NCI-H2227 treated with DMSO at 0.1 percent for 48 hours (cell line): Measurements from ENCODE around the gene MAP2.

Source experiments
- DNase-seq: peaks from one replicate; lab custom pipeline; 2025; lab: John Stamatoyannopoulos, UW

Gene MAP2, protein sequence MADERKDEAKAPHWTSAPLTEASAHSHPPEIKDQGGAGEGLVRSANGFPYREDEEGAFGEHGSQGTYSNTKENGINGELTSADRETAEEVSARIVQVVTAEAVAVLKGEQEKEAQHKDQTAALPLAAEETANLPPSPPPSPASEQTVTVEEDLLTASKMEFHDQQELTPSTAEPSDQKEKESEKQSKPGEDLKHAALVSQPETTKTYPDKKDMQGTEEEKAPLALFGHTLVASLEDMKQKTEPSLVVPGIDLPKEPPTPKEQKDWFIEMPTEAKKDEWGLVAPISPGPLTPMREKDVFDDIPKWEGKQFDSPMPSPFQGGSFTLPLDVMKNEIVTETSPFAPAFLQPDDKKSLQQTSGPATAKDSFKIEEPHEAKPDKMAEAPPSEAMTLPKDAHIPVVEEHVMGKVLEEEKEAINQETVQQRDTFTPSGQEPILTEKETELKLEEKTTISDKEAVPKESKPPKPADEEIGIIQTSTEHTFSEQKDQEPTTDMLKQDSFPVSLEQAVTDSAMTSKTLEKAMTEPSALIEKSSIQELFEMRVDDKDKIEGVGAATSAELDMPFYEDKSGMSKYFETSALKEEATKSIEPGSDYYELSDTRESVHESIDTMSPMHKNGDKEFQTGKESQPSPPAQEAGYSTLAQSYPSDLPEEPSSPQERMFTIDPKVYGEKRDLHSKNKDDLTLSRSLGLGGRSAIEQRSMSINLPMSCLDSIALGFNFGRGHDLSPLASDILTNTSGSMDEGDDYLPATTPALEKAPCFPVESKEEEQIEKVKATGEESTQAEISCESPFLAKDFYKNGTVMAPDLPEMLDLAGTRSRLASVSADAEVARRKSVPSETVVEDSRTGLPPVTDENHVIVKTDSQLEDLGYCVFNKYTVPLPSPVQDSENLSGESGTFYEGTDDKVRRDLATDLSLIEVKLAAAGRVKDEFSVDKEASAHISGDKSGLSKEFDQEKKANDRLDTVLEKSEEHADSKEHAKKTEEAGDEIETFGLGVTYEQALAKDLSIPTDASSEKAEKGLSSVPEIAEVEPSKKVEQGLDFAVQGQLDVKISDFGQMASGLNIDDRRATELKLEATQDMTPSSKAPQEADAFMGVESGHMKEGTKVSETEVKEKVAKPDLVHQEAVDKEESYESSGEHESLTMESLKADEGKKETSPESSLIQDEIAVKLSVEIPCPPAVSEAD (N-terminal part only)

GRCh38 chr2:209423562-209424198 lies at the start of gene MAP2:
TSS of gene MAP2 (plus strand) at chr2:209424047. CDS start at chr2:209653171, 229,124 bp downstream.
- DNase-seq: peak; percentile 95

GRCh38 chr2:209376686-209377085 lies 47.2 kb upstream of the MAP2 start:
- DNase-seq: no peak

GRCh38 chr2:209380293-209380692 lies 43.6 kb upstream of the MAP2 start:
- no peak for DNase-seq

- no peak for DNase-seq
Measured at GRCh38 chr2:209381091-209381490, 42.8 kb upstream of the MAP2 start.

DNA sequence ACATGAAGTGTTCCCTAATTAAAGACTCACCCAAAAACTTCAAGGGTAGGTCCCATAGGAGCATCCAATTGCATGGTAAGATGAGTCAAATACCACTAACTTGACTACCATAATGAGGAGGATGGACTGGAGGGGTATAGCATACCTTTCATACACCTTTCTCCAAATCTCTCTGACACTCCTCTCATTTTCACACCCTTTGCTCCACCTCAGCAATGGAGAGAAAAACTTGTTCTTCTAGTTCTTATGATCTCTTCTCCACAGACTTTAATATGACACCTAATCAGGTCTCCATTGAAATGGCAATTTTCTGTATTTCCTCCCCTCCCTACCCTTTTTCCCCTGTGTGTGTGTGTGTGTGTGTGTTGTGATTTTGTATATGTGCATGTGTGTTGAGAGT lies 41.1 kb upstream of the MAP2 start:
- DNase-seq: no peak

- no peak for DNase-seq
Measured at GRCh38 chr2:209383212-209383611, 40.6 kb upstream of the MAP2 start.

DNA sequence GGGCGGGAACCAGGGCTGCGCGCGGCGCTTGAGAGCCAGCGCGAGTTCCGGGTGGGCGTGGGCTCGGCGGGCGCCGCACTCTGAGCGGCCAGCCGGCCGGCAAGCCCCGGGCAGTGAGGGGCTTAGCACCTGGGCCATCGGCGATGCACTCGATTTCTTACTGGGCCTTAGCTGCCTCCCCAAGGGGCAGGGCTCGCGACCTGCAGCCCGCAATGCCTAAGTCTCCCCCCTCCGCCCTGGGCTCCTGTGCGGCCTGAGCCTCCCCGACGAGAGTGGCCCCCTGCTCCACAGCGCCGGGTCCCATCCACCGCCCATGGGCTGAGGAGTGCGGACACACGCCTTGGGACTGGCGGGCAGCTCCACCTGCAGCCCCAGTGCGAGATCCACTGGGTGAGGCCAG lies 36.5 kb upstream of the MAP2 start:
- DNase-seq: no peak

DNA sequence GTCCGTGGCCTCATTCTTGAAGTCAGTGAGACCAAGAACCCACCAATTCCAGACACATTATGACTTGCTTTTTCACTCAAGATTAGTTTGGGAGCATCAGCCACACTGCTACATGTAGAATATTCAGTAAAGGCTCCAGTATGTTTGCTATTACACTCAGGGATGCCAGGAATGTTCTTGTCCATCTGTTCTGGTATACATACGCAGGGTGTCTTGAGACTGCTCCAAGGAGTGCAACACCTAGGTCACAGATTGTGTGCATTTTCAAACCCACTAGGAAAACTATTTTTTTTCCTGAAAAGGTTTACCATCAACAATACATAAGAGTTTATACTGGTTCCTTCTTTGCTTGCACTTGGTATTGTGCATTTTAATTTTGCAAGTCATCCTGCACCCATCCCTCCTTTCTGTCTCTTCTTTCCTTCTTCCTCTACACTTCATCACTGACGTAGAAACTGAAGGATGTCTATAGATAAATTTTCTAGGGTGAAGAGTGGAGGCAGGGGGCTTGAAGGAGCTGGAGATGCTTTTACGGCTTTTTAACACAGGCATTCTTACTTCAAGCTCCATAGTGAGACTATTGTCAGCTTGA lies 35.3 kb upstream of the MAP2 start:
- DNase-seq: peak; percentile 15

- DNase-seq: peak; percentile 60
Measured at GRCh38 chr2:209389171-209389618, 34.7 kb upstream of the MAP2 start.

GRCh38 chr2:209390839-209391238 lies 33.0 kb upstream of the MAP2 start:
- DNase-seq: no peak

- DNase-seq: no peak
Measured at GRCh38 chr2:209391776-209392401, 32.0 kb upstream of the MAP2 start.

DNA sequence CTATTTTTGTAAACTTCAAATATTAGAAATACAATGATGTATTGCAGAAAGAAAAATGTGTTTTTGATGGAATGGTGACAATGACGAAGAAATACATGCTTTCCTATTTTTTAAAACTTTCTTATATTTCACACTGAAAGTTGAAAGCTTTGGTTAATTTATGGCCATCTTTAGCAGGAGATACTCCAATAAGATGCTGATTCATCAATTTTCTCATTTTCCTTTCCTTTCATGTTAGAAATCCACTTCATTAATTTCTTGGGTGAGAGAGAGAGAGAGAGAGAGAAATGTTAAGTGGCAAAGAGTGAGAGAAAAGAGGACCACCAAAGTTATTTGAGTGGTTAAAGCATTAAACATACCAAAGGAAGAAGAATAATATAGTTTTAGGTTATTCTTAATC lies 28.6 kb upstream of the MAP2 start:
- no peak for DNase-seq

- DNase-seq: no peak
Measured at GRCh38 chr2:209395652-209396051, 28.2 kb upstream of the MAP2 start.

- no peak for DNase-seq
Measured at GRCh38 chr2:209398463-209398862, 25.4 kb upstream of the MAP2 start.

DNA sequence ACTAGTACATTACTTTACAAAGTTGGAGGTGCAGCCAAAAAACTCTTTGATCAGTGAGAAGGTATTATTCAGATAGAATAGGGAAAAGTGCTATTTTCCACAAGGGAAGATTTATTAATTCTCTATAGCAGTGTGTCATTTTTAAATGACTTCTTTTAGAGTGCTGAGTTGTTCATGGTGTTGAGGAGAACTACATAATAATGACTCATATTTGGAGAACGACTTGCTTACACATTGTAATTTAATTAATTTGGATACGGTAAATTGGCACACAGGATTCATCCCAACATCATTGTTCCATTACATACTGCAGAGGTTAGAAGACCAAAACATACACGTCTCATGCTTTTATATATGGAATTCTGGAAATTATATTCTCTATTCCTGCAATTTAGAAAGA lies 22.1 kb upstream of the MAP2 start:
- DNase-seq: no peak

DNA sequence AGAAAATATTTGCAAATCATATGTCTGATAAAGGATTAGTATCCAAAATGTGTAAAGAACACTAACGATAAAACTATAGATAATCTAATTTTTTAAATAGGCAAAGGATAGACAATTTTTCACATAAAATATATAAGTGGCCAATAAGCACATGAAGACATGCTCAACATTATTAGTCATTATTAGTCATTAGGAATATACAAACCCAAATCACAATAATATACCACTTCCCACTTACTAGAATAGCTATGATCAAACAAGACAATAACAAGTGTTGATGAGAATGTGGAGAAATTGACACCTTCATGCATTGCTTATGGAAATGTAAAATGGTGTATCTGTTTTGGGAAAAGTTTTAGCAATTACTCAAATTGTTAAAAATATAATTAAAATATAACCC lies 12.6 kb upstream of the MAP2 start:
- no peak for DNase-seq

DNA sequence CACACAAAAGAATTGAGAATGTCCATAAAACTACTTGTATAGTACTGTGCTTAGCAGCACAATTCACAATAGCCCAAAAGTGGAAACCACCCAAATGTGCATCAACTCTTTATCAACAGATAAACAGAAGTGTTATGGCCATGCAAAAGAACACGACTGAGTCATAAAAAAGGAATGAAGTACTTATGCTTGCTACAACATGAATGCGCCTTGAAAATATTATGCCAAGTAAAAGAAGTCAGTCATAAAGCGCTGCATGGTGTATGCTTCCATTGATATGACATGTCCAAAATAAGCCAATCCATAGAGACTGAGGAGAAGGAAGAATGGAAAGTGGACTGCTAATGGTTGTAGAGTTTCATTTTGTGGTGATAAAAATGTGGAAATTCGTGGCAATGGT lies 12.1 kb upstream of the MAP2 start:
- DNase-seq: no peak

- no peak for DNase-seq
Measured at GRCh38 chr2:209413311-209414014, 10.4 kb upstream of the MAP2 start.

GRCh38 chr2:209416913-209417312 lies 6.9 kb upstream of the MAP2 start:
- DNase-seq: no peak

- DNase-seq: no peak
Measured at GRCh38 chr2:209422191-209422754, 1.6 kb upstream of the MAP2 start.
